HFF-Myc (cell line): Measurements from ENCODE around the gene AMACR.
A peak's percentile ranks its signal among the peaks of the same experiment; 100 is the strongest.

Experiments used
- DNase-seq: peaks from one replicate; pipeline ENCODE4 v3.0.0-alpha.2; 2011; ENCODE audit warnings: low read depth; ENCODE audit errors: extremely low read depth
- H3K4me3 ChIP-seq: replicated peaks from 2 replicates; pipeline ENCODE4 v1.5.1; 2011; ENCODE audit warnings: low read depth, mild to moderate bottlenecking, control low read depth, low read length
- TF ChIP-seq, protein P1 (sequence below): IDR thresholded peaks from 2 replicates; pipeline ENCODE4 v1.5.1; 2012; ENCODE audit warnings: mild to moderate bottlenecking, low read depth, low read length, control low read depth; ENCODE audit errors: missing control alignments

Gene AMACR

GRCh38 chr5:34053133-34053532, 45.3 kb upstream of the AMACR start:
- H3K4me3 ChIP-seq: no peak overlapping the region
- TF ChIP-seq, protein P1, sequence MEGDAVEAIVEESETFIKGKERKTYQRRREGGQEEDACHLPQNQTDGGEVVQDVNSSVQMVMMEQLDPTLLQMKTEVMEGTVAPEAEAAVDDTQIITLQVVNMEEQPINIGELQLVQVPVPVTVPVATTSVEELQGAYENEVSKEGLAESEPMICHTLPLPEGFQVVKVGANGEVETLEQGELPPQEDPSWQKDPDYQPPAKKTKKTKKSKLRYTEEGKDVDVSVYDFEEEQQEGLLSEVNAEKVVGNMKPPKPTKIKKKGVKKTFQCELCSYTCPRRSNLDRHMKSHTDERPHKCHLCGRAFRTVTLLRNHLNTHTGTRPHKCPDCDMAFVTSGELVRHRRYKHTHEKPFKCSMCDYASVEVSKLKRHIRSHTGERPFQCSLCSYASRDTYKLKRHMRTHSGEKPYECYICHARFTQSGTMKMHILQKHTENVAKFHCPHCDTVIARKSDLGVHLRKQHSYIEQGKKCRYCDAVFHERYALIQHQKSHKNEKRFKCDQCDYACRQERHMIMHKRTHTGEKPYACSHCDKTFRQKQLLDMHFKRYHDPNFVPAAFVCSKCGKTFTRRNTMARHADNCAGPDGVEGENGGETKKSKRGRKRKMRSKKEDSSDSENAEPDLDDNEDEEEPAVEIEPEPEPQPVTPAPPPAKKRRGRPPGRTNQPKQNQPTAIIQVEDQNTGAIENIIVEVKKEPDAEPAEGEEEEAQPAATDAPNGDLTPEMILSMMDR: no peak
- DNase-seq: peak; percentile 37

GRCh38 chr5:34051374-34051980, 43.6 kb upstream of the AMACR start:
- no peak for DNase-seq

GRCh38 chr5:34047774-34048572, 40.1 kb upstream of the AMACR start:
- TF ChIP-seq, protein P1: no peak
- no peak for DNase-seq
- no peak overlapping the region for H3K4me3 ChIP-seq

More at GRCh38 chr5:34051374-34051980, 43.6 kb upstream of the AMACR start:
- H3K4me3 ChIP-seq: no peak overlapping the region
- TF ChIP-seq, protein P1: no peak

GRCh38 chr5:34047143-34047542, 39.3 kb upstream of the AMACR start:
- H3K4me3 ChIP-seq: no peak overlapping the region
- TF ChIP-seq, protein P1: no peak
- no peak for DNase-seq

DNA sequence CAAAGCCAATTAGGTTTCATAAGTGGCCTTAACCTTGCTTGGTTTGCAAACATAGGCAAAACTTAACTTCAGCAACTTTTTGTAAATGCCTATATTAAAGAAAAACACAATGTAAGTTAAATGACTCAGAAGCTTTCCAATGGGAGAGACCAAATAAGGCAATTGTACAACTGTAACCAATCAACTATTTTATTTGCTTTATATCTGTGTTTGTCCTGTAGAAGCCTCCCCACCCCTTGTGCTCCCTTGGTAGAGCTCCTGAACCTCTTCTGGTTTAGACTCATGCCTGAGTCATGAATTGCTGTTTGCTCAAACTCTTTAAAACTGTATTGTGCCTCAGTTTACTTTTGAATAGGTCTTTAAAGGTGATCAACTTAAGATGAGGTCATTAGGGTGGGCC, 38.1 kb upstream of the AMACR start:
- TF ChIP-seq, protein P1: no peak
- no peak for DNase-seq
- no peak overlapping the region for H3K4me3 ChIP-seq

- no peak overlapping the region for H3K4me3 ChIP-seq
- TF ChIP-seq, protein P1: no peak
- no peak for DNase-seq
Measured at GRCh38 chr5:34045023-34045422, 37.2 kb upstream of the AMACR start.
